GM12878 (cell line): Measurements from ENCODE around the gene DAD1. TPM values are rescaled to one million over a fixed set of nuclear protein-coding genes. Genes with fewer than 3 reads are reported as not detected.

Experiments
- ATAC-seq: fragments of 200-7000 bp; cut with Tn5 transposase; 3 replicates; pipeline ENCODE4 v1.9.1; 2020; ENCODE audit warnings: mild to moderate bottlenecking, moderate library complexity
- BruUV-seq: library from RNA; stranded (reverse); fragments of 400-500 nt; replicated peaks from 2 replicates; lab custom pipeline; 2021; lab: Mats Ljungman, UMichigan
- CTCF ChIA-PET: fragments of 300-600 bp; sonication (Branson Sonifier 250); formaldehyde crosslinking; extraction: SDS; loops from one replicate; lab custom pipeline; 2021; ENCODE audit warnings: inconsistent platforms; lab: Yijun Ruan, JAX
- POLR2A ChIA-PET: fragments of 350-600 bp; formaldehyde crosslinking; extraction: SDS; loops from one replicate; lab custom pipeline; 2021; ENCODE audit warnings: inconsistent platforms; lab: Charles Lee
- RAD21 ChIA-PET: fragments of 300-600 bp; sonication (Branson Sonifier 250); formaldehyde crosslinking; loops from one replicate; lab custom pipeline; 2023; ENCODE audit warnings: antibody characterized with exemption; ENCODE audit not compliant: unreplicated experiment; lab: Charles Lee
- SMC1A ChIA-PET: fragments of 300-600 bp; sonication (Branson Sonifier 250); formaldehyde crosslinking; loops from one replicate; lab custom pipeline; 2023; ENCODE audit not compliant: unreplicated experiment, uncharacterized antibody; lab: Charles Lee
- DNase-seq: peaks from one replicate; pipeline ENCODE4 v3.0.0-alpha.2; 2011; ENCODE audit warnings: low read depth, low spot score
- FAIRE-seq: peaks from 3 replicates; lab custom pipeline; 2011; peaks lifted over from hg19 to GRCh38; lab: Jason Lieb, UNC
- H2AFZ ChIP-seq: 2 replicates; pipeline ENCODE4 v1.6.0; 2011; ENCODE audit warnings: low read depth, low read length, control low read depth; ENCODE audit not compliant: control insufficient read depth
- H3K27ac ChIP-seq: 2 replicates; pipeline ENCODE4 v1.5.1; 2011; ENCODE audit warnings: control low read depth; ENCODE audit not compliant: control insufficient read depth, insufficient read depth
- H3K27me3 ChIP-seq, 2 experiments: replicated peaks in 1 of 2; 2 replicates each; pipeline versions ENCODE4 v1.6.0 to v1.6.1; 2011; ENCODE audit warnings: low read length in 1 of 2; ENCODE audit not compliant: control insufficient read depth in 2 of 2, insufficient read depth in 2 of 2
- H3K36me3 ChIP-seq, 2 experiments: 2 replicates each; pipeline ENCODE4 v1.5.1; 2011; ENCODE audit warnings: low read length in 1 of 2; ENCODE audit not compliant: control insufficient read depth in 2 of 2, insufficient read depth in 2 of 2
- H3K4me1 ChIP-seq: 2 replicates; pipeline ENCODE4 v1.6.1; 2011; ENCODE audit warnings: mild to moderate bottlenecking, low read length, moderate library complexity, mixed read lengths; ENCODE audit not compliant: control insufficient read depth, insufficient read depth
- H3K4me2 ChIP-seq: 2 replicates; pipeline ENCODE4 v1.6.0; 2011; ENCODE audit warnings: control low read depth; ENCODE audit not compliant: control insufficient read depth, insufficient read depth
- H3K4me3 ChIP-seq: fragments of 200-600 bp; sonication (generic); 2 replicates; pipeline ENCODE4 v1.5.1; 2016
- H3K79me2 ChIP-seq: 2 replicates; pipeline ENCODE4 v1.6.0; 2011; ENCODE audit warnings: low read length; ENCODE audit not compliant: control insufficient read depth, insufficient read depth
- H3K9ac ChIP-seq: 2 replicates; pipeline ENCODE4 v1.8.0; 2011; ENCODE audit warnings: low read length, control low read depth, mixed read lengths; ENCODE audit not compliant: control insufficient read depth, insufficient read depth
- H3K9me3 ChIP-seq: replicated peaks from 3 replicates; pipeline ENCODE4 v1.5.1; 2011; ENCODE audit warnings: mild to moderate bottlenecking, low read length; ENCODE audit not compliant: control insufficient read depth, insufficient read depth
- H4K20me1 ChIP-seq: 2 replicates; pipeline ENCODE4 v1.6.0; 2011; ENCODE audit not compliant: control insufficient read depth, insufficient read depth
- HDGF ChIP-seq: fragments of 450-650 bp; IDR thresholded peaks from 2 replicates; pipeline ENCODE4 v1.6.1; 2016; ENCODE audit warnings: antibody characterized with exemption
- IRF4 ChIP-seq: IDR thresholded peaks from 2 replicates; pipeline ENCODE4 v1.6.1; 2011; ENCODE audit warnings: low read depth, low read length
- KLF5 ChIP-seq: fragments of 450-650 bp; IDR thresholded peaks from 2 replicates; pipeline ENCODE4 v1.6.1; 2014; ENCODE audit warnings: mild to moderate bottlenecking; ENCODE audit not compliant: partially characterized antibody
- RB1 ChIP-seq: fragments of 450-650 bp; formaldehyde crosslinking; IDR thresholded peaks from 2 replicates; pipeline ENCODE4 v1.6.1; 2017; ENCODE audit warnings: mild to moderate bottlenecking, borderline replicate concordance
- RELA ChIP-seq: fragments of 450-650 bp; IDR thresholded peaks from 2 replicates; pipeline ENCODE4 v1.8.0; 2014; ENCODE audit warnings: borderline replicate concordance; ENCODE audit not compliant: partially characterized antibody
- WGBS: methylation state at CpG from one replicate; pipeline ENCODE4 v1.1.6; 2016; ENCODE audit warnings: low lambda C conversion rate; ENCODE audit not compliant: insufficient replicate concordance, insufficient coverage; ENCODE audit errors: missing lambda C conversion rate; 5-methylcytosine and 5-hydroxymethylcytosine counted together
- in situ Hi-C: fragments of 300-500 bp; cut with MboI; formaldehyde crosslinking; loops from 9 replicates; pipeline ENCODE4 v1.14.3; 2018; ENCODE audit warnings: mixed read lengths
- intact Hi-C: fragments of 100-400 bp; cut with micrococcal nuclease; formaldehyde crosslinking; loops from one replicate; pipeline ENCODE4 v1.14.2; 2022; ENCODE audit not compliant: unreplicated experiment
- polyA plus RNA-seq, 11 experiments: library from polyadenylated mRNA; depleted of rRNA in 4 of 11; unstranded in 6 of 11; stranded (reverse) in 5 of 11; fragments of >200 nt; fragmentation: Nextera tagmentation in 4 of 11; fragmentation: Illumina TruSeq in 1 of 11; extraction: Ambion mirVana in 4 of 11; extraction: Trizol in 1 of 11; gene quantifications; 1 replicate in 1 of 11; 2 replicates in 10 of 11; pipeline versions ENCODE4 v1.2.1 to v1.2.3, GENCODE V29; 2011 to 2016; ENCODE audit warnings: inconsistent platforms in 2 of 11, missing spikeins in 2 of 11, low read depth in 1 of 11
- total RNA-seq, 4 experiments: library from RNA; depleted of rRNA in 3 of 4; stranded (reverse); fragments of >200 nt in 3 of 4; fragmentation: Illumina TruSeq in 1 of 4; extraction: Trizol in 1 of 4; gene quantifications; 2 replicates each; pipeline versions ENCODE4 v1.2.1 to v1.2.3, GENCODE V29; 2013 to 2021
- TF ChIP-seq, protein P1 (sequence below): IDR thresholded peaks from 2 replicates; pipeline ENCODE4 v1.6.1; 2011; ENCODE audit warnings: borderline replicate concordance, low read depth, mild to moderate bottlenecking, moderate library complexity, low read length; ENCODE audit not compliant: insufficient read depth, poor library complexity, severe bottlenecking
- TF ChIP-seq, protein P2 (sequence below): fragments of 450-650 bp; formaldehyde crosslinking; IDR thresholded peaks from 2 replicates; pipeline ENCODE4 v1.4.0; 2020; ENCODE audit warnings: mild to moderate bottlenecking, moderate library complexity
- TF ChIP-seq, protein P3 (sequence below): fragments of 450-650 bp; IDR thresholded peaks from 2 replicates; pipeline ENCODE4 v1.6.1; 2016; ENCODE audit warnings: mild to moderate bottlenecking

The DAD1 gene
- total and polyA plus RNA-seq, 10 of the 15 experiments (the other 5 are each of a cell fraction or from before 2014, with no cell fraction given) = 161 to 920 (median 319) TPM

DNA sequence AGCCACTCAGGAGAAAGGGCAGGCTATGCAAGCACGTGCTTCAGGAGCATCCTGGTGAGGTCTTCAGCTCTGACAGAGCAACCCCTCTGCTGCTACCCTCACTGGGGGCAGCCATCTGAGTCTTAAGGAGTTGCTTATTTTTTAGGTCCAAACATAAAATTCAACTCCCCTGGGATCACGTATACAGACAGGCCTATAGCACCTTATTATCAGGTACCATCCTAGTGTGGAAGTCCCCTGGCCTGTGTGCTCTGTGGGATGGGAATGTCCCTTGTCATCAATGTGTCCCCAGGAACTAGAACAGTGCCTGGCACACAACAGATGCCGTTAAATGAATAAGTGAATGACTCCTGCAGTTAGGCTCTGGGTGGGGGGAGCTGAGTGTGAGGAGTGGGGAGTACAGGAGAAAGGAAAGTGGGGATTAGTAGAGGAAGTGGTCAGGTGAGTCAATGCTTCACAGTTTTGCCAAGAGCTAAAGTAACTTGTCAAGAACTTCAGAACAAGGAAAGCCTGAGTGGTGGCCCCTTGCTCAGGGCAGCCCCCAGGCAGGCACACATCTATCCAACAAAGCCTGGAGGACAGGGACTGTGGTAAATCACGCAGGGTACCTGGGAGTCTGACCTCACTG, 33.5 kb downstream of the DAD1 start (continued):
- 0 out of 2 replicates have a peak, but pooled peaks have one; percentile 3 for TF ChIP-seq RB1
- TF ChIP-seq, protein P1, sequence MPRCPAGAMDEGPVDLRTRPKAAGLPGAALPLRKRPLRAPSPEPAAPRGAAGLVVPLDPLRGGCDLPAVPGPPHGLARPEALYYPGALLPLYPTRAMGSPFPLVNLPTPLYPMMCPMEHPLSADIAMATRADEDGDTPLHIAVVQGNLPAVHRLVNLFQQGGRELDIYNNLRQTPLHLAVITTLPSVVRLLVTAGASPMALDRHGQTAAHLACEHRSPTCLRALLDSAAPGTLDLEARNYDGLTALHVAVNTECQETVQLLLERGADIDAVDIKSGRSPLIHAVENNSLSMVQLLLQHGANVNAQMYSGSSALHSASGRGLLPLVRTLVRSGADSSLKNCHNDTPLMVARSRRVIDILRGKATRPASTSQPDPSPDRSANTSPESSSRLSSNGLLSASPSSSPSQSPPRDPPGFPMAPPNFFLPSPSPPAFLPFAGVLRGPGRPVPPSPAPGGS = peak; percentile 86
- TF ChIP-seq HDGF = peak; percentile 69; the same call in 1 of the 2 replicates
- TF ChIP-seq KLF5 = no peak
- peak; percentile 97 for TF ChIP-seq RELA
- TF ChIP-seq IRF4 = 0 out of 2 replicates have a peak, but pooled peaks have one; percentile 15

DNA sequence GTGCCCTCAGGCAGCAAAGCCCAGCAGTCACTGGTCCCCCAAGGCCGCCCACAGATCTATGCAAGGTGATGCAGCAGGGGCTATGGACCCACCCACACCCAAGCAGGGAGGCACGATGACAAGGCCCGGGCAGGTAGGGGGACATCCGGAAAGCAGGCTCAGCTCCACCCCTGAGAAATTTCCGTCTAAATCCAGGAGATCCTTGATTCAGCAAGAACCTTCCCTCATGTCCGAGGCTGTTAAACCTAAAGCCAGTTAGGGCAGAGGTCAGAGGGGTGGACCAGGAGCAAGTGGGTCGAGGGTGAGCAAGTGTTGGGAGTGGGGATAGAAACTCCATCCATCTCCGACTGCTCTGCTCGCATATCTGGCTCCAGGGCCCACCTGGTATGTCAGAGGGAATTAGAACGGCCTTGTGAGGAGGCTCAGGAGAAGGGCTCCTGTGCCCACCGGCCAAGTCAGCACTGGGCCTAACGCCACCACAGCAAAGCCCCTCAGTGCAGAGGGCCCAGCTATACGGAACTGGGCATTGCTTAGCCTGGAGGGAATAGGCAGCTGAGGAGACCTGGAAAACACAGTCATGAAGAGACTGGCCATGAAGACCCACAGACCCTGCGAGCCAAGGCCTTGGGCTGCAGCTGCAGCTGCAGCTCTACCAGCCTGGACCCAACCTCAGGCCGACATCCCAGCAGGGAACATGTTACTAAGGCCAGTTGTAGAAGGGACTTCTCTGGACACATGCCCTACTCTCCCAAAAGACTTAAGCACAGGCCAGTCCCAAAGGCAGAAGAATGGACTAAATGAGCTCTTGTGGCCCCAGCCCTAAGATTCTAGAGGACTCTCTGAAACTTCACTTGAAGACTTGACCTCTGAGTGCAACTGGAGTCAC, 34.3 kb downstream of the DAD1 start:
- H3K9me3 ChIP-seq = no peaks in the 10 kb centered on the region
- H3K9ac ChIP-seq = peak overlapping the region; percentile 90
- H3K4me3 ChIP-seq = no peak overlapping the region
- intact Hi-C loops (loop anchor here (5.0 kb wide), 2 partner anchors 242 to 298 kb away; no protein-coding TSS in a partner anchor), in situ Hi-C loops (no loop called here)
- peaks cover 78% of the 10 kb centered on the region for H3K4me1 ChIP-seq
- RAD21 ChIA-PET = interaction anchor here (0.6 to 3.5 kb wide), 21 partner anchors 13 to 516 kb away, joined by 3 to 190 read pairs (median 20); partner anchors contain the start of gene DAD1
- ATAC-seq (no peak), FAIRE-seq (no peak), DNase-seq (no peak)
- 81% methylated on average over 14 of the region's 15 CpGs for WGBS
- H3K27ac ChIP-seq = peak overlapping the region; percentile 100
- CTCF ChIA-PET = interaction anchor here (1.0 to 3.5 kb wide), 15 partner anchors 10 to 334 kb away, joined by 3 to 180 read pairs (median 11); no protein-coding TSS in a partner anchor
- H2AFZ ChIP-seq = no peak overlapping the region
- SMC1A ChIA-PET = interaction anchor here (1.1 to 3.5 kb wide), 23 partner anchors 10 to 235 kb away, joined by 3 to 82 read pairs (median 8); no protein-coding TSS in a partner anchor
- peak overlapping the region; percentile 88; the same call in 1 of the 2 replicates for H3K4me2 ChIP-seq
- POLR2A ChIA-PET = interaction anchor here (0.8 to 7.7 kb wide), 14 partner anchors 11 to 171 kb away, joined by 3 to 74 read pairs (median 10); no protein-coding TSS in a partner anchor
- peaks cover 9 to 19% of the 10 kb centered on the region in 2 experiments for H3K36me3 ChIP-seq
- no peaks in the 10 kb centered on the region for H3K27me3 ChIP-seq
- no TSS peak for BruUV-seq
- H3K79me2 ChIP-seq = peaks cover 8% of the 10 kb centered on the region
- TF ChIP-seq, protein P2, sequence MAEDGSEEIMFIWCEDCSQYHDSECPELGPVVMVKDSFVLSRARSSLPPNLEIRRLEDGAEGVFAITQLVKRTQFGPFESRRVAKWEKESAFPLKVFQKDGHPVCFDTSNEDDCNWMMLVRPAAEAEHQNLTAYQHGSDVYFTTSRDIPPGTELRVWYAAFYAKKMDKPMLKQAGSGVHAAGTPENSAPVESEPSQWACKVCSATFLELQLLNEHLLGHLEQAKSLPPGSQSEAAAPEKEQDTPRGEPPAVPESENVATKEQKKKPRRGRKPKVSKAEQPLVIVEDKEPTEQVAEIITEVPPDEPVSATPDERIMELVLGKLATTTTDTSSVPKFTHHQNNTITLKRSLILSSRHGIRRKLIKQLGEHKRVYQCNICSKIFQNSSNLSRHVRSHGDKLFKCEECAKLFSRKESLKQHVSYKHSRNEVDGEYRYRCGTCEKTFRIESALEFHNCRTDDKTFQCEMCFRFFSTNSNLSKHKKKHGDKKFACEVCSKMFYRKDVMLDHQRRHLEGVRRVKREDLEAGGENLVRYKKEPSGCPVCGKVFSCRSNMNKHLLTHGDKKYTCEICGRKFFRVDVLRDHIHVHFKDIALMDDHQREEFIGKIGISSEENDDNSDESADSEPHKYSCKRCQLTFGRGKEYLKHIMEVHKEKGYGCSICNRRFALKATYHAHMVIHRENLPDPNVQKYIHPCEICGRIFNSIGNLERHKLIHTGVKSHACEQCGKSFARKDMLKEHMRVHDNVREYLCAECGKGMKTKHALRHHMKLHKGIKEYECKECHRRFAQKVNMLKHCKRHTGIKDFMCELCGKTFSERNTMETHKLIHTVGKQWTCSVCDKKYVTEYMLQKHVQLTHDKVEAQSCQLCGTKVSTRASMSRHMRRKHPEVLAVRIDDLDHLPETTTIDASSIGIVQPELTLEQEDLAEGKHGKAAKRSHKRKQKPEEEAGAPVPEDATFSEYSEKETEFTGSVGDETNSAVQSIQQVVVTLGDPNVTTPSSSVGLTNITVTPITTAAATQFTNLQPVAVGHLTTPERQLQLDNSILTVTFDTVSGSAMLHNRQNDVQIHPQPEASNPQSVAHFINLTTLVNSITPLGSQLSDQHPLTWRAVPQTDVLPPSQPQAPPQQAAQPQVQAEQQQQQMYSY (CRISPR knock-in tag) = 0 out of 2 replicates have a peak, but pooled peaks have one; percentile 26
- TF ChIP-seq, protein P3, sequence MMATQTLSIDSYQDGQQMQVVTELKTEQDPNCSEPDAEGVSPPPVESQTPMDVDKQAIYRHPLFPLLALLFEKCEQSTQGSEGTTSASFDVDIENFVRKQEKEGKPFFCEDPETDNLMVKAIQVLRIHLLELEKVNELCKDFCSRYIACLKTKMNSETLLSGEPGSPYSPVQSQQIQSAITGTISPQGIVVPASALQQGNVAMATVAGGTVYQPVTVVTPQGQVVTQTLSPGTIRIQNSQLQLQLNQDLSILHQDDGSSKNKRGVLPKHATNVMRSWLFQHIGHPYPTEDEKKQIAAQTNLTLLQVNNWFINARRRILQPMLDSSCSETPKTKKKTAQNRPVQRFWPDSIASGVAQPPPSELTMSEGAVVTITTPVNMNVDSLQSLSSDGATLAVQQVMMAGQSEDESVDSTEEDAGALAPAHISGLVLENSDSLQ = no peak
- no peaks in the 10 kb centered on the region for H4K20me1 ChIP-seq
